ENCODE data around the gene CEACAM19.
A peak's percentile ranks its signal among the peaks of the same experiment; 100 is the strongest.
"Not testable (repeated sequence)": the region's sequence is repeated elsewhere in the genome, so short reads cannot be mapped to it uniquely, and the experiment has no call there.

CEACAM19 gene

GRCh38 chr19:44628793-44629192, 42.5 kb upstream of the CEACAM19 start:
- no peak for TF ChIP-seq CTCF (IDR thresholded peaks at IDR 0.05)
- no peak overlapping the region for H3K4me3 ChIP-seq
- no peak overlapping the region for H3K27ac ChIP-seq
- DNase-seq (ENCODE audit: low spot score) = no peak

GRCh38 chr19:44631611-44632010, 39.7 kb upstream of the CEACAM19 start:
- DNase-seq (ENCODE audit: low spot score); H3K27ac ChIP-seq; H3K4me3 ChIP-seq: not testable (repeated sequence)

GRCh38 chr19:44634058-44634457, 37.2 kb upstream of the CEACAM19 start:
- H3K27ac ChIP-seq; DNase-seq (ENCODE audit: low spot score): not testable (repeated sequence)
- H3K4me3 ChIP-seq = peak overlapping the region; percentile 52

- no peak overlapping the region for H3K4me3 ChIP-seq
- no peak for TF ChIP-seq CTCF (IDR thresholded peaks at IDR 0.05)
- no peak for DNase-seq (ENCODE audit: low spot score)
- no peak overlapping the region for H3K27ac ChIP-seq
These were observed 36.5 kb upstream of the CEACAM19 start for GRCh38 chr19:44634785-44635184.

- no peak overlapping the region for H3K4me3 ChIP-seq
- H3K27ac ChIP-seq = peak overlapping the region in 1 of 2 donors; percentile 42
- no peak for TF ChIP-seq CTCF (IDR thresholded peaks at IDR 0.05)
- DNase-seq (ENCODE audit: low spot score) = no peak
These were observed 35.5 kb upstream of the CEACAM19 start for GRCh38 chr19:44635581-44636438.

- DNase-seq (ENCODE audit: low spot score) = no peak
- Histone ChIP-seq H3K27ac (peak overlapping the region in 1 of 2 donors; percentile 42), H3K4me3 (no peak overlapping the region)
- TF ChIP-seq CTCF (IDR thresholded peaks at IDR 0.05) = no peak
These were observed 34.6 kb upstream of the CEACAM19 start for GRCh38 chr19:44636439-44637389.

GRCh38 chr19:44637390-44637764, 33.9 kb upstream of the CEACAM19 start:
- TF ChIP-seq CTCF (IDR thresholded peaks at IDR 0.05) = no peak
- DNase-seq (ENCODE audit: low spot score) = no peak

More at GRCh38 chr19:44637390-44637764, 33.9 kb upstream of the CEACAM19 start:
- H3K4me3 ChIP-seq = no peak overlapping the region
- H3K27ac ChIP-seq = no peak overlapping the region
